ENCODE results near the gene KCNC4. TPM values are rescaled to one million over a fixed set of nuclear protein-coding genes. Genes with fewer than 3 reads are reported as not detected.

Gene KCNC4
- total and polyA plus RNA-seq, 12 donors, result 1.1 to 14.4 (median 9.3) TPM

GRCh38 chr1:110258734-110259133, 48.6 kb downstream of the KCNC4 start:
- Histone ChIP-seq H3K9me3 (replicated peaks in 1 of 3) (no peaks in the 10 kb centered on the region), H3K27me3 (no peaks in the 10 kb centered on the region), H3K27ac (no peak overlapping the region), H3K36me3 (replicated peaks in 1 of 2) (no peaks in the 10 kb centered on the region), H3K4me3 (no peak overlapping the region), H3K4me1 (replicated peaks in 1 of 2) (no peaks in the 10 kb centered on the region)
- TF ChIP-seq CTCF (IDR thresholded peaks at IDR 0.05) (no peak), POLR2A (IDR thresholded peaks at IDR 0.05) (no peak)
- 7 to 63% (median 40%) methylated on average over 2 of the region's 2 CpGs for WGBS, 4 donors
- intact Hi-C loops (cut with DNase I), result no loop called here
- peak in 1 of 7 donors; percentile 64 for DNase-seq

GRCh38 chr1:110259770-110260169, 49.7 kb downstream of the KCNC4 start:
- intact Hi-C loops (cut with DNase I), result no loop called here
- Histone ChIP-seq H3K27me3 (no peaks in the 10 kb centered on the region), H3K4me3 (no peak overlapping the region), H3K36me3 (replicated peaks in 1 of 2) (no peaks in the 10 kb centered on the region), H3K9me3 (replicated peaks in 1 of 3) (no peaks in the 10 kb centered on the region), H3K4me1 (replicated peaks in 1 of 2) (no peaks in the 10 kb centered on the region), H3K27ac (no peak overlapping the region)
- 59 to 73% (median 68%) methylated on average over 2 of the region's 2 CpGs for WGBS, 4 donors
- DNase-seq, result no peak
- no peak for TF ChIP-seq CTCF (IDR thresholded peaks at IDR 0.05)
- no peak for TF ChIP-seq POLR2A (IDR thresholded peaks at IDR 0.05)

Small RNA genes within 50 kb of the gene (small RNA-seq; reads per million reads assigned to genes)
- 0 reads per million in 2 donors for gene AL137790.1

Other genes starting within 250 kb of the KCNC4 start
- gene AHCYL1, start 225.5 kb upstream of the KCNC4 start, total RNA-seq, result 100 to 1,000 TPM in 5 of 9 donors, 10 to 100 TPM in 4; 60.7 to 147 (median 112) TPM
- gene AHCYL1, start 225.5 kb upstream of the KCNC4 start, polyA plus RNA-seq, result 100 to 1,000 TPM in 1 of 3 donors, 10 to 100 TPM in 2; 33.5 to 172 (median 37.7) TPM
- 10 to 100 TPM; 25.0 to 47.9 (median 37.0) TPM for gene STRIP1, start 175.7 kb upstream of the KCNC4 start, total RNA-seq
- gene STRIP1, start 175.7 kb upstream of the KCNC4 start, polyA plus RNA-seq, result 10 to 100 TPM; 22.3 to 22.5 (median 22.3) TPM
- gene ALX3, start 139.6 kb upstream of the KCNC4 start, total RNA-seq, result under 1 TPM in 1 of 9 donors, not detected in 8; 0.17 TPM
- under 1 TPM in 1 of 3 donors, not detected in 2; 0.07 TPM for gene ALX3, start 139.6 kb upstream of the KCNC4 start, polyA plus RNA-seq
- gene UBL4B, start 97.9 kb upstream of the KCNC4 start, total RNA-seq, result under 1 TPM in 1 of 9 donors, not detected in 8; 0.18 TPM
- gene UBL4B, start 97.9 kb upstream of the KCNC4 start, polyA plus RNA-seq, result under 1 TPM in 2 of 3 donors, not detected in 1; 0.13 to 0.24 TPM
- gene SLC6A17, start 59.8 kb upstream of the KCNC4 start, total RNA-seq, result 1 to 10 TPM in 3 of 9 donors, under 1 TPM in 5, not detected in 1; 0.04 to 6.9 (median 0.45) TPM
- 1 to 10 TPM; 1.4 to 6.0 (median 5.1) TPM for gene SLC6A17, start 59.8 kb upstream of the KCNC4 start, polyA plus RNA-seq
- gene RBM15, start 129.1 kb downstream of the KCNC4 start, total RNA-seq, result 10 to 100 TPM; 18.2 to 35.1 (median 23.3) TPM
- 1 to 10 TPM; 2.3 to 9.9 (median 4.4) TPM for gene RBM15, start 129.1 kb downstream of the KCNC4 start, polyA plus RNA-seq
- gene SLC16A4, start 180.7 kb downstream of the KCNC4 start, total RNA-seq, result 10 to 100 TPM in 3 of 9 donors, 1 to 10 TPM in 6; 1.1 to 15.7 (median 4.8) TPM
- gene SLC16A4, start 180.7 kb downstream of the KCNC4 start, polyA plus RNA-seq, result 1 to 10 TPM; 2.8 to 4.7 (median 3.2) TPM
- 100 to 1,000 TPM in 7 of 9 donors, 10 to 100 TPM in 2; 81.3 to 152 (median 121) TPM for gene LAMTOR5, start 197.4 kb downstream of the KCNC4 start, total RNA-seq
- gene LAMTOR5, start 197.4 kb downstream of the KCNC4 start, polyA plus RNA-seq, result 100 to 1,000 TPM; 211 to 299 (median 217) TPM
- gene PROK1, start 240.8 kb downstream of the KCNC4 start, total RNA-seq, result 10 to 100 TPM in 1 of 9 donors, 1 to 10 TPM in 6, under 1 TPM in 1, not detected in 1; 0.76 to 12.9 (median 6.4) TPM
- gene PROK1, start 240.8 kb downstream of the KCNC4 start, polyA plus RNA-seq, result 1 to 10 TPM; 4.0 to 6.2 (median 4.8) TPM